OCI-LY7 (cell line): ENCODE measurements around the gene MOK. TPM values are rescaled to one million over a fixed set of nuclear protein-coding genes. Genes with fewer than 3 reads are reported as not detected.

Experiments
- BruUV-seq: library from RNA; stranded (reverse); fragments of 400-500 nt; replicated peaks from 2 replicates; lab custom pipeline; 2021; lab: Mats Ljungman, UMichigan
- CTCF ChIA-PET: fragments of 300-600 bp; sonication (Branson Sonifier 250); formaldehyde crosslinking; loops from one replicate; lab custom pipeline; 2022; ENCODE audit warnings: antibody characterized with exemption; ENCODE audit not compliant: unreplicated experiment; lab: Charles Lee
- POLR2A ChIA-PET: fragments of 300-600 bp; sonication (Branson Sonifier 250); formaldehyde crosslinking; loops from one replicate; lab custom pipeline; 2022; ENCODE audit warnings: antibody characterized with exemption; lab: Charles Lee
- DNase-seq: peaks from one replicate; pipeline ENCODE4 v3.0.0-alpha.2; 2015; ENCODE audit warnings: low spot score
- H2AFZ ChIP-seq: fragments of 200-600 bp; sonication (generic), shearing (Covaris generic); 2 replicates; pipeline ENCODE4 v1.6.1; 2014; ENCODE audit warnings: mild to moderate bottlenecking, antibody characterized with exemption, low read length, moderate library complexity
- H3K27ac ChIP-seq: fragments of 200-600 bp; sonication (generic); 2 replicates; pipeline ENCODE4 v1.5.1; 2014; ENCODE audit warnings: mixed run types, low read depth, mild to moderate bottlenecking, moderate library complexity, low read length, inconsistent platforms; ENCODE audit not compliant: poor library complexity, severe bottlenecking
- H3K36me3 ChIP-seq: fragments of 200-600 bp; sonication (generic); 2 replicates; pipeline ENCODE4 v1.6.1; 2014; ENCODE audit warnings: mild to moderate bottlenecking, antibody characterized with exemption, low read length, moderate library complexity, mixed read lengths; ENCODE audit not compliant: insufficient read depth
- H3K4me1 ChIP-seq: fragments of 200-600 bp; sonication (generic); 2 replicates; pipeline ENCODE4 v1.5.1; 2014; ENCODE audit warnings: mild to moderate bottlenecking, low read length; ENCODE audit not compliant: insufficient read depth, poor library complexity, severe bottlenecking
- H3K4me2 ChIP-seq: fragments of 200-600 bp; sonication (generic); 2 replicates; pipeline ENCODE4 v1.6.1; 2014; ENCODE audit warnings: mild to moderate bottlenecking, low read length
- H3K4me3 ChIP-seq: fragments of 200-600 bp; sonication (generic); 2 replicates; pipeline ENCODE4 v1.5.1; 2014; ENCODE audit warnings: mild to moderate bottlenecking, low read depth, low read length; ENCODE audit not compliant: poor library complexity, severe bottlenecking
- H3K79me2 ChIP-seq: fragments of 200-600 bp; sonication (generic); 2 replicates; pipeline ENCODE4 v1.6.1; 2016; ENCODE audit warnings: low read depth, mild to moderate bottlenecking, low read length, moderate library complexity, mixed read lengths; ENCODE audit not compliant: insufficient read depth
- H3K9me2 ChIP-seq: fragments of 200-600 bp; sonication (generic); 2 replicates; pipeline ENCODE4 v1.6.1; 2016; ENCODE audit warnings: mild to moderate bottlenecking, low read length, mixed read lengths; ENCODE audit not compliant: insufficient read depth
- H3K9me3 ChIP-seq: fragments of 200-600 bp; sonication (generic); 2 replicates; pipeline ENCODE4 v1.6.1; 2014; ENCODE audit warnings: mild to moderate bottlenecking, mixed run types, low read length, mixed read lengths
- H4K20me1 ChIP-seq: fragments of 200-600 bp; sonication (generic); 2 replicates; pipeline ENCODE4 v1.6.1; 2014; ENCODE audit warnings: mild to moderate bottlenecking, antibody characterized with exemption, low read length, moderate library complexity, mixed read lengths; ENCODE audit not compliant: insufficient read depth
- EZH2phosphoT487 ChIP-seq: fragments of 200-600 bp; sonication (generic); IDR thresholded peaks from 2 replicates; pipeline ENCODE4 v1.6.1; 2018; ENCODE audit warnings: low read depth, borderline replicate concordance, mild to moderate bottlenecking, mixed run types, antibody characterized with exemption, low read length, moderate library complexity, mixed read lengths
- intact Hi-C: fragments of 100-400 bp; cut with micrococcal nuclease; formaldehyde crosslinking; loops from one replicate; pipeline ENCODE4 v1.10.0; 2022; ENCODE audit not compliant: unreplicated experiment
- total RNA-seq, 2 experiments: library from RNA; depleted of rRNA in 1 of 2; stranded (reverse); fragments of >200 nt in 1 of 2; shearing (Covaris generic) in 1 of 2; gene quantifications; 2 replicates each; pipeline ENCODE4 v1.2.3, GENCODE V29; 2014 to 2022
- TF ChIP-seq, protein P1 (sequence below): fragments of 200-600 bp; sonication (generic); conservative IDR thresholded peaks from 2 replicates; pipeline ENCODE4 v1.5.1; 2014; ENCODE audit warnings: mild to moderate bottlenecking, antibody characterized with exemption, low read length, moderate library complexity, mixed read lengths

The MOK gene
- total RNA-seq, 2 experiments from 2014 or later = 2.2 to 4.0 TPM

GRCh38 chr14:102206918-102207317, 98.0 kb downstream of the MOK start:
- Histone ChIP-seq H3K9me3 (no peaks in the 10 kb centered on the region), H2AFZ (no peak overlapping the region), H3K4me1 (peaks cover 41% of the 10 kb centered on the region), H3K79me2 (no peaks in the 10 kb centered on the region), H3K4me3 (no peak overlapping the region), H3K27ac (no peak overlapping the region), H3K9me2 (no peaks in the 10 kb centered on the region), H4K20me1 (no peaks in the 10 kb centered on the region), H3K4me2 (no peak overlapping the region), H3K36me3 (peaks cover 36% of the 10 kb centered on the region; the same call in 1 of the 2 replicates)
- POLR2A ChIA-PET = interaction anchor here (0.6 kb wide), 1 partner anchor 402 kb away, joined by 3 read pairs; no protein-coding TSS in a partner anchor
- TF ChIP-seq, protein P1, sequence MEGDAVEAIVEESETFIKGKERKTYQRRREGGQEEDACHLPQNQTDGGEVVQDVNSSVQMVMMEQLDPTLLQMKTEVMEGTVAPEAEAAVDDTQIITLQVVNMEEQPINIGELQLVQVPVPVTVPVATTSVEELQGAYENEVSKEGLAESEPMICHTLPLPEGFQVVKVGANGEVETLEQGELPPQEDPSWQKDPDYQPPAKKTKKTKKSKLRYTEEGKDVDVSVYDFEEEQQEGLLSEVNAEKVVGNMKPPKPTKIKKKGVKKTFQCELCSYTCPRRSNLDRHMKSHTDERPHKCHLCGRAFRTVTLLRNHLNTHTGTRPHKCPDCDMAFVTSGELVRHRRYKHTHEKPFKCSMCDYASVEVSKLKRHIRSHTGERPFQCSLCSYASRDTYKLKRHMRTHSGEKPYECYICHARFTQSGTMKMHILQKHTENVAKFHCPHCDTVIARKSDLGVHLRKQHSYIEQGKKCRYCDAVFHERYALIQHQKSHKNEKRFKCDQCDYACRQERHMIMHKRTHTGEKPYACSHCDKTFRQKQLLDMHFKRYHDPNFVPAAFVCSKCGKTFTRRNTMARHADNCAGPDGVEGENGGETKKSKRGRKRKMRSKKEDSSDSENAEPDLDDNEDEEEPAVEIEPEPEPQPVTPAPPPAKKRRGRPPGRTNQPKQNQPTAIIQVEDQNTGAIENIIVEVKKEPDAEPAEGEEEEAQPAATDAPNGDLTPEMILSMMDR = no peak
- TF ChIP-seq EZH2phosphoT487 = no peak
- CTCF ChIA-PET = no interaction called here
- BruUV-seq = no TSS peak
- no peak for DNase-seq
- intact Hi-C loops = no loop called here

DNA sequence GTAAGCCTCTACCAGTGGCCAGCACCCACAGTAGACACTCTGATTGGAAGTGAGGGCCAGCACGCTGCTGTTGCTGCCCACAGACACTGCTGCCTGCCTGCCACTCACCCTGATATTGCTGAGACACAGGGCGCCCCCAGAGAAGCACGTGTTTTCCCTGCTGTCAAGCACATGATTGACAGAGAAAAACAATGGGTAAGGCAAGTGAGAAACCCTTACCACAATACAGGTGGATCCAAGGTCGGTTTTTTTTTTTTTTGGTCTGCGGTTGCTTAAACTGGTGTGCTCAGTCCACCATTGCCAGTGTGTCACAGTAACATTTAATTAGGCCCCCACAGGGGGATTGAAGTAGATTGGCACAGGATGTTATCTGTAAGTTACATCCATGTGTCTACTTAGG, 99.4 kb downstream of the MOK start:
- TF ChIP-seq, protein P1 = no peak
- no peak for TF ChIP-seq EZH2phosphoT487
- H3K79me2 ChIP-seq = peaks cover 5% of the 10 kb centered on the region; the same call in 1 of the 2 replicates
- H3K36me3 ChIP-seq = peaks cover 36% of the 10 kb centered on the region; the same call in 1 of the 2 replicates
- H3K4me1 ChIP-seq = peaks cover 54% of the 10 kb centered on the region
- peak; percentile 85 for DNase-seq
- no peaks in the 10 kb centered on the region for H3K9me3 ChIP-seq
- peak overlapping the region; percentile 43 for H3K4me2 ChIP-seq
- no peaks in the 10 kb centered on the region for H4K20me1 ChIP-seq
- intact Hi-C loops = no loop called here
- no TSS peak for BruUV-seq
- H3K27ac ChIP-seq = peak overlapping the region; percentile 57
- POLR2A ChIA-PET = no interaction called here
- CTCF ChIA-PET = no interaction called here
- H2AFZ ChIP-seq = no peak overlapping the region
- no peaks in the 10 kb centered on the region for H3K9me2 ChIP-seq
- H3K4me3 ChIP-seq = no peak overlapping the region

- intact Hi-C loops = no loop called here
- peaks cover 34% of the 10 kb centered on the region; the same call in 1 of the 2 replicates for H3K36me3 ChIP-seq
- TF ChIP-seq EZH2phosphoT487 = no peak
- TF ChIP-seq, protein P1 = no peak
These were observed 101.6 kb downstream of the MOK start for GRCh38 chr14:102203382-102203781.

More at GRCh38 chr14:102203382-102203781, 101.6 kb downstream of the MOK start:
- no TSS peak for BruUV-seq
- POLR2A ChIA-PET = no interaction called here
- no peak for DNase-seq
- no peak overlapping the region for H3K4me3 ChIP-seq
- no peak overlapping the region for H3K27ac ChIP-seq
- no peaks in the 10 kb centered on the region for H3K9me3 ChIP-seq
- H3K9me2 ChIP-seq = no peaks in the 10 kb centered on the region
- H2AFZ ChIP-seq = no peak overlapping the region
- H3K4me1 ChIP-seq = peaks cover 61% of the 10 kb centered on the region
- CTCF ChIA-PET = no interaction called here
- H4K20me1 ChIP-seq = no peaks in the 10 kb centered on the region
- H3K79me2 ChIP-seq = peaks cover 6% of the 10 kb centered on the region; the same call in 1 of the 2 replicates
- 0 out of 2 replicates have a peak overlapping the region, but pooled peaks have one; percentile 3 for H3K4me2 ChIP-seq
